AG08396 (cell line): ENCODE measurements around the gene C14orf93.

ENCODE experiments used
- DNase-seq: peaks from one replicate; pipeline ENCODE4 v3.0.0; 2012; ENCODE audit warnings: low spot score, mixed read lengths

C14orf93 gene

GRCh38 chr14:23009939-23010726 is at the start of gene C14orf93:
C14orf93 (minus strand) TSS chr14:23010143; CDS start chr14:22999023, 11,120 bp downstream.
- peak; percentile 93 for DNase-seq

- DNase-seq = no peak
These were observed 48.9 kb upstream of the C14orf93 start for GRCh38 chr14:23058654-23059504.

DNA sequence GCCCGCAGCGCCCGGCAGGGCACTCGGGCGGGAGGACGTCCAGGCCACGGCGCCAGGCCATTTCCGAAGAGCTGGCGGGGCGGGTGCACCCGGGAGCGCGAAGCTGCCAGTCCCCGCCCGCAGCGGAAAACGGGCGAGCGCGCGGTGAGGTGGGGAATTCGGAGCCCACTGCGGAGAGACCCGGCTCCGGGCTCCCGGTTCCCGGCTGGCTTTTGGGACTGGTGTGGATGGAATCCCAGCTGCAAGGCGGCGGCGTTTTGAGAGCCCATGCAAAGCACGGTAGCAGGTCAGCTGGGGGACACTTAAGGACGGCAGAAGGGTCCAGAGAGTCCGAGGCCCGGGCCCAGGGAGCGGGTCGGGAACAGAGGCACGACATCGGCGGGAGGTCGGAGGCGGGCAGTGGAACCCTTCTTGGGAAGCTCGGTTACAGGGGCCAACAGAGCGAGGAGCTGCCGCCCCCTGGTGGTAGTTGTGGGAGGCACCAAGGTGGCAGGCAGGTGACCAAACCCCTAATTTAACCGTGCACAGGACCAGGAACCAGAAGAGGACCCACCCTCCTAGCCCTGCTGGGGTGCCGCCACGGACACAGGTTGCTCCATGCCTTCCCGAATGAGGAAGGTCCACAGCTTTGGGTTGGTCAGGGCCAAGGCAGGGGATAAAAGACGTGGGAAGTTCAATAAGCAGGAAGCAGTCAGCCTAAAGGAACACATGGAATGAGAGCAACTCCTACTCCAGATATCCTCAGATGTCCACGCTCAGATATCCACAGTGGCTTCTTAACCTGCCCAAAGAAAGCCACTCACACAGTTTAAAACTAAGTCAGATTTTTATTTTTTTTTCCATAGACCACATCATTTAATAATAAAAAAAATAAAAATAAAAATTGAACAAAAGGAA is 48.1 kb upstream of the C14orf93 start:
- peak; percentile 89 for DNase-seq

DNA sequence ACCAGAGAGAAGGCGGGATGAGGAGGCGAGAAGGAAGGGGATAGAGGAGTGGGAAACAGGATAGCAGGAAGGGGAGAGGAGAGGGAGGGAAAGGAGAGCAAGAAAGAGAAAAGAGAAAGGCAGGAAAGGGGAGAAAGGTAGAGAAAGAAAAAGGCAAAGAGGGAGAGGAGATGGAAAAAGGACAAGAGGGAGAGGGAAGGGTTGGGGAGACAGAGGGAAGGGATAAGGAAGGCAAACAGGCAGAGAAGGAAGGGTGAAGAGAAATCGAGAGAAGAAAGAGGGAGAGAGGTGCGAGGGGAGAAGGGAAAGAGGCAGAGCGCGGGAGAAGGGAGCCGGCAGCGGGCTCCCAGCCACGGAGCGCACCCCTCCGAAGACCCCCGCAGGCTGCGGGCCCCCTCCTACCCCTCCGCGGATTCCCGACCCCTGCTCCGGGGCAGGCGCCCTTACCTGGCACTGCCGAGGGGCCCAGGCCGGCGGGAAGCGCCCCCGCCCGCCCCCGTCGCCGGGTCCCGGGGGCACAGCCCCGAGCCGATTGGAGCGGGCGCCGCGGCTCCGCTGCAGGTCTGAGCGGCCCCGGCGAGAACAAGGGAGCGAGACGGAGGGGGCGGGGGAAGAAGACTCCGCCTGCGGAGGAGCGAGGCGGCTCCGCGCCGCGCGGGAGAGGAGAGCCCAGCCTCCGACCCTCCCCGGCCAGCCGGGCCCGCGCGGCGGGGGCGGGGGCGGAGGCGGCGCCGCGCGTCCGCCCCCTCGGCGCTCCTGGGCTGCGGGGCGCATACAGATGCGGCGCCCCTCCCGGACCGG is 47.2 kb upstream of the C14orf93 start, which contains the start of gene CDH24:
TSS of gene CDH24 (minus strand) at position 565 of the 801 bp plus-strand sequence. CDS start 1,787 bp downstream, outside the sequence.
- DNase-seq = peak; percentile 90

GRCh38 chr14:23056145-23056955 is 46.4 kb upstream of the C14orf93 start:
- DNase-seq = peak; percentile 92

GRCh38 chr14:23055621-23056144 is 45.7 kb upstream of the C14orf93 start:
- DNase-seq = peak; percentile 49

- no peak for DNase-seq
These were observed 45.2 kb upstream of the C14orf93 start for GRCh38 chr14:23055147-23055550.

DNA sequence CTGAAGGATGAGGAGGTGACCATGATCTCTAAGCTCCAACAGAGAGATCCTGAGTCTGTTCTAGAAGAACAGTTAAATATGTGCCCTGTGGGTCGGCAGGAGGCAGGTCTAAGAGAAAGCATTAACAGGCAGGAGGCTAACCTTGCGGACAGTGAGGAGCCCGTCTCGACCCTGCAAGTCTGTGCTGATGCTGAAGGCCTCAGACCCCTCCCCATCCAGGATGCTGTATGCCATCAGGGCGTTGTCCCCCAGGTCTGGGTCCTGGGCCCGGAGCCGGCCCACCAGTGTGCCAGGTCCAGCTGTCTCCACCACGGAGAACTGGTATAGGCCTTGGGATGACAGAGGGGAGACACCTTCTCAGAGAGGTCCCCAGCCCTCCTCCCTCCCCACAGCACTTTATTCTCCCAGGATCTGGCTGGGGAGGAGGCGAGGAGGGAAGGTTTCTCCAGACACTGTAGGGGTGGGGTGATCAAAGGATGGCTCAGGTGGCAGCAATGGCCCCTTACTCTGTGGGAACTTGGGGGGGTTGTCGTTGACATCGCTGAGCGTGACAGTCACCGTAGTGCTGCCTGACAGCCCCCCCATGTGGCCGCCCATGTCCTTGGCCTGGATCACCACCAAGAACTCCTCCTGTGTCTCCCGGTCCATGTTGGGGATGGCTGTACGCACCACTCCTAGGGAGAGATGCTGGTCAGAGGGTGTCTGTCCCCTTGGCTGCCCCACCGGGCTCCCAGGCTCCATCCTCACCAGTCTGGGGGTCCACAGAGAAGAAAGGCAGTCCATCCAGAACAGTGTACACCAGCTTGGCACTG is 44.3 kb upstream of the C14orf93 start:
- DNase-seq = no peak

DNA sequence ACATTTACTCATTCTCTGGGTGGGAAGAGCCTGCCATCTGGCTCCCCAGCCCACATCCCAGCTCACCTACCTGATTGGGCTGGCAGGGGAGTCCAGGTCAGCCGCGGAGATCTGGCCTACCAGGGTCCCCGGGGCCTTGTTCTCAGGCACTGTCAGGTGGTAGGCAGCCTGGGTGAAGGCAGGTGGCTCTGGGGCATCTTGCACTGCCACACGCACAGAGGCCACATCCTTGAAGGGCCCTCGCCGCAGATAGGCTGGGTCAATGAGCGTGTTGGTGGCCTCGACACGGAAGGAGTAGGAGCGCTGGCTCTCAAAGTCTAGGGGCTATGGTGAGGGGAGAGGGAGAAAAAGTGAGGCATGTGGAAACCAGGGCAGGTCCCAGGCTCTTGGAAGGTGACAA is 43.5 kb upstream of the C14orf93 start:
- no peak for DNase-seq

DNA sequence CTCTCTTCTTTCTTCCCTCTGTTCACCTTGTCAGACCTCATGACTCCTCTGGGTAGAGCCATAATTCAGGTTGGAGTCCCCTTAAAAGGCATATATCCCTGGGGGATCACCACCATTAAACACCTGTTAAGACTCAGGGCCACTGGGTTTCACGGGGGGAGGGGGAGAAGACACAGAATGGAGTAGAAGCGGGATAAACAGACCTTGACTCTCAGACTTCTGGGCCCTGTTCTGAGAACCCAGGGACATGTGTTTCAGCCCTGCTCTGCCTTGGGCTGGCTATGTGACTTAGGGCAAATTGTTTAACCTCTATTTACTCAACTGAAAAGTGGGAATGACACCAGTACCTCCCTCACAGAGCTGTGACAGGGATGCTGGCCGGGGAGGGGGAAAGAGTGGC is 42.7 kb upstream of the C14orf93 start:
- DNase-seq = no peak

DNA sequence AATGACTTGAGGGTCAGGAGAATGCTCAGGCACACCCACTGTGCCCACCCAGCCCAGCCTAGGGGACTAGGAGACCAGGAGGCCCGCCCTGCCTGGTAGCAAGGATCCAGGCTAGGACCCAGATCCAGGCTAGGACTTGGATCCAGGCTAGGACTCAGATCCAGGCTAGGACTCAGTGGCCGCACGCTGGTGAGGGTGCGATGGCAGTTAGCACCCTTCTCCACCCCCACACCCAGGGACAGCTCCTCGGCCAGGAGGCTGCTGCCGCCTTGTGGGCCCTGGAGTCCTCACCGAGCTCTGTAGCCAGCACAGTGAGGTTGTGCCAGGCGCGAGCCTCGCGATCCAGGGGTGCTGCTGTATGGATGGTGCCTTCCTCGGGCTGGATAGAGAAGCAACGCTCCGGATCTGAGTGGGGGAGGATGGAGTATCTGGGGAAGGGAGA is 42.3 kb upstream of the C14orf93 start:
- DNase-seq = no peak

DNA sequence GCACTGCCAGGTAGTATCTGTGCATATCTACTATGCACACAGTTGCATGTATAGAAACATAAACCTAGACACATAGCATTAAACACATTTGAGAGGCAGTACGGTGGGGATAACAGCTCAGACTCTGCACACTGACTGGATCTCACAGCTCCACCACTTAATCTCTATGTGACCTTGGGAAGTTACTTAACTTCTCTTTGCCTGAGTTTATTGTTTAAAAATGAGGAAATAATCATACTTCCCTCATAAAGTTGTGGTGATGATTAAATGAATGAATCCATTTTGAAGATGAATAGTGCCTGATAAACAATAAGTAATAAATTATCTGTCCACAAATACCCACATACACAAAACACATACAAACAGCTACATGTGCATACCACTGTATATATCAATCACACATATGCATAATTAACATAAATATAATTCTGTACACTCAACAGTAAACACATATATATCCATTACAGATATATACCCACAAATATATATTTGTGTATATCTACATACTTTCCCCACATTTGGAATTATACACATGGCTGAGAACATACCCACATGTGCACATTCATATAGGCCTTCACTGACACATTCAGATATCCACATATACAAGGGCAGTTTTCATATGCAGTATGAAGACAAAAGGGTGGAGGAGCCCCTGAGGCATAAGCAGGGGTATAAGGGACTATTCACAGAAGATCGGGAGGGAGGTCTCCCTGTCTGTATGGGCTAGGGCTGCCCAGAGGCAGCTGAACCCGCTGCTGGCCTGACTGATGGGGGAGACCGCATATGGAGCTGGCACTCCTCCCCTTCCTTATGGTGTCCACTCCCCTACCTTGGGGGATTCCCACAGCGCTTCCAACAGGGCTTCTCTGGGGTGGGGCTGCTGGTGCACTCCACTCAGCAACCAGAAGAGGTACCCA is 41.5 kb upstream of the C14orf93 start:
- no peak for DNase-seq

DNA sequence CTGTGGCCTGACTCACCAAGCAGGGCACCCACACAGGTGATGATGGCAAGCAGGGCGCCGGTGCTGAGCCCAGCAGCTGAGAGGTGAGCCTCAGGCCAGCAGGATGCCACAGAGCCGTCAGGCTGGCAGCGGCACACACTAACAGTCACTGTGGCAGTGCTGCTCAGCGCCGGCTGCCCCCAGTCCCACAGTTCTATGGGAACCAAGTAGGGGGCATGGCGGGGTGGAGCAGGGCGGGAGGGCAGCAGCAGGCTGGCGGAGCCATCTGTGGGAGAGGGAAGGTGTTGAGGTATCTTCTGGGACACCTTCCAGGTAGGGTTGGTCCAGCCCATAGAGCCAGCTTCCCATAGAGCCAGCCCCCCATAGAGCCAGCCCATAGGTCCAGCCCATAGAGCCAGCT is 39.1 kb upstream of the C14orf93 start:
- DNase-seq = no peak

GRCh38 chr14:23047751-23048693 is 38.1 kb upstream of the C14orf93 start:
- DNase-seq = no peak

DNA sequence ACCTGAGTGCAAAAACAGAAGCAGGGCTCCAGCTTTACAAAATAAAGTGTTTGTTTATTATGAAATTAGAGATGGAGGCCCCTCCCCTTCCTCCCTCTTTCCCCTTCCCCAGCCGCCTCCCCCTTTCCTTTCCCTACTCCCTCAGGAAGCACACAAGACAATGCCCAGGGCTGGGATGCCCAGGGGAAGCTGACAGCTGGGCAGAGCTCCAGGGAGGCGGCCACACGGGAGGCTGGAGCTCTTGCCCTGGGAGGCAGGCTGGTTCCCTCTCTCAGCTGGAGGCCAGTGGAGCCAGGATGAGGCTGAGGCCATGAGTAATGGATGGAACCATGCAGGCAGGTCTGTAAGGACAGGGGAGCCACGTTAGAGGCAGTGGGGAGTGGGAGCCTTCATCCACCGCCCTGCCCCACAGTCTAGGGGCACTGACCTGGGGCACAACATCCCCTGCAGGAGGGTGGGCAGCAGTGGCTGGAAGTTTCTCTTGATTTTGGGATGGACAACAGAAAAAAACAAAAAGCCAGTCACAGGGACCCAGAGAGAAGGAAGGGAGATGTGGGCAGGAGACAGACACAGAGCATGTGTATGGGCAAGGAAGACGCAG is 37.2 kb upstream of the C14orf93 start:
- DNase-seq = no peak
